AG09319 (cell line): ENCODE data around the gene NAT16.
"Not testable (repeated sequence)": the region's sequence is repeated elsewhere in the genome, so short reads cannot be mapped to it uniquely, and the experiment has no call there.

Source experiments
- DNase-seq: peaks from one replicate; pipeline ENCODE4 v3.0.0-alpha.2; 2010; ENCODE audit warnings: low read depth; ENCODE audit errors: extremely low read depth
- TF ChIP-seq, protein P1 (sequence below): IDR thresholded peaks from 2 replicates; pipeline ENCODE4 v1.5.1; 2011; ENCODE audit warnings: low read depth, mild to moderate bottlenecking, inconsistent platforms, low read length, moderate library complexity

Gene NAT16

DNA sequence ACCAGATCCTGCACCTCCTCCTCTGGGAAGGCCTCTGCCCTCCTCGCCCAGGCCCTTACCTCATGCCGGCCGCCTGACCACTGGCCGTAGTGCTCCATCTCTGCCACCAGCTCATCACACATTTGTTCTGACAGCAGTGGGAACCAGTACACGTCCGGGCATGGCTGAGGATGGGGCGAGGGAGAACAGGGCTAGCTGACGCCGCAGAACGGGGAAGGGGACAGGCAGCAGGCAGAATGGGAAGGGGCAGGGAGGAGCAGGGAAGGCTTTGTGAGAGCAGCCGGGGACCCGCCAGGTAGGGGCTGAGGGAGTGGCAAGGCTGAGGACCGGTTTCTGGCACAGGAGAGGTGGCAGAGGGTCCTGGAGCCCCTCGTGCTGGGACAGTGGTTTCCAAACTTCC is 28.7 kb upstream of the NAT16 start:
- TF ChIP-seq, protein P1, sequence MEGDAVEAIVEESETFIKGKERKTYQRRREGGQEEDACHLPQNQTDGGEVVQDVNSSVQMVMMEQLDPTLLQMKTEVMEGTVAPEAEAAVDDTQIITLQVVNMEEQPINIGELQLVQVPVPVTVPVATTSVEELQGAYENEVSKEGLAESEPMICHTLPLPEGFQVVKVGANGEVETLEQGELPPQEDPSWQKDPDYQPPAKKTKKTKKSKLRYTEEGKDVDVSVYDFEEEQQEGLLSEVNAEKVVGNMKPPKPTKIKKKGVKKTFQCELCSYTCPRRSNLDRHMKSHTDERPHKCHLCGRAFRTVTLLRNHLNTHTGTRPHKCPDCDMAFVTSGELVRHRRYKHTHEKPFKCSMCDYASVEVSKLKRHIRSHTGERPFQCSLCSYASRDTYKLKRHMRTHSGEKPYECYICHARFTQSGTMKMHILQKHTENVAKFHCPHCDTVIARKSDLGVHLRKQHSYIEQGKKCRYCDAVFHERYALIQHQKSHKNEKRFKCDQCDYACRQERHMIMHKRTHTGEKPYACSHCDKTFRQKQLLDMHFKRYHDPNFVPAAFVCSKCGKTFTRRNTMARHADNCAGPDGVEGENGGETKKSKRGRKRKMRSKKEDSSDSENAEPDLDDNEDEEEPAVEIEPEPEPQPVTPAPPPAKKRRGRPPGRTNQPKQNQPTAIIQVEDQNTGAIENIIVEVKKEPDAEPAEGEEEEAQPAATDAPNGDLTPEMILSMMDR = no peak
- DNase-seq = no peak

DNA sequence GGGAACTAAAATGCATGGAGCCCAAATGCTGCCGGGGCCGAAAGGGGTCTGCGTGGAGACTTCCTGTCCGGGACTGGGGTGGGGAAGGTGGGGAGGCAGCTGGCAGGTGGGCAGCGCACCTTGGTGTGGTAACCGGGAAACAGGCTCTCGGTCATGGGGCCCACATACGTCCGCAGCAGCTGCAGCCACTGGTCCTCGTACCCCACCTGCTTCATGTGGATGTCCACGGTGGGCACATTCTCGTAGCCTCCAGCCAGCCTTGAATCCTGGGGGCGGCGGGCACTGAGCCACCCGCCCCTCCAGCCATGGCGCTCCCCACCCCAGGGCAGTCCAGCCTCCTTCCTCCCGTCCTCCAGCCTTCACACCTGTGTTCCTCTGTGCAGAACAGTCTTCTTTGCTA is 27.4 kb upstream of the NAT16 start:
- TF ChIP-seq, protein P1 = no peak

DNA sequence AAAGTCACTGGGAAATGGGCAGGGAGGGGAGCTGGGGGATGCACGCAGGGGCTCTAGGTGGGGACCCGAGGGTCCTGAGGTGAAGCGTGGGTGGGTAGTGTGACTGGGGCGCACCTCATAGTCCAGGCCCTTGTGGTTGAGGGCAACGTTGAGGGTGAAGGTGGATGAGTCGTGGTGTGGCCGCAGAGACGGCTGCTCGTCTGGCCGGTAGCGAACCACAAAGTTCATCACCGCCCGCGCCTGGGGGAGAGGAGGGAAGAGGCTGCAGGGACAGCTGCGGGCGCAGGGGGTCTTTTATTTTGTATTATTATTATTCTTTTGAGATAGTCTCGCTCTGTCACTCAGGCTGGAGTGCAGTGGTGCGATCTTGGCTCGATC is 26.6 kb upstream of the NAT16 start:
- TF ChIP-seq, protein P1 = no peak
- DNase-seq = no peak

More for the DNA sequence above, 27.4 kb upstream of the NAT16 start:
- no peak for DNase-seq

DNA sequence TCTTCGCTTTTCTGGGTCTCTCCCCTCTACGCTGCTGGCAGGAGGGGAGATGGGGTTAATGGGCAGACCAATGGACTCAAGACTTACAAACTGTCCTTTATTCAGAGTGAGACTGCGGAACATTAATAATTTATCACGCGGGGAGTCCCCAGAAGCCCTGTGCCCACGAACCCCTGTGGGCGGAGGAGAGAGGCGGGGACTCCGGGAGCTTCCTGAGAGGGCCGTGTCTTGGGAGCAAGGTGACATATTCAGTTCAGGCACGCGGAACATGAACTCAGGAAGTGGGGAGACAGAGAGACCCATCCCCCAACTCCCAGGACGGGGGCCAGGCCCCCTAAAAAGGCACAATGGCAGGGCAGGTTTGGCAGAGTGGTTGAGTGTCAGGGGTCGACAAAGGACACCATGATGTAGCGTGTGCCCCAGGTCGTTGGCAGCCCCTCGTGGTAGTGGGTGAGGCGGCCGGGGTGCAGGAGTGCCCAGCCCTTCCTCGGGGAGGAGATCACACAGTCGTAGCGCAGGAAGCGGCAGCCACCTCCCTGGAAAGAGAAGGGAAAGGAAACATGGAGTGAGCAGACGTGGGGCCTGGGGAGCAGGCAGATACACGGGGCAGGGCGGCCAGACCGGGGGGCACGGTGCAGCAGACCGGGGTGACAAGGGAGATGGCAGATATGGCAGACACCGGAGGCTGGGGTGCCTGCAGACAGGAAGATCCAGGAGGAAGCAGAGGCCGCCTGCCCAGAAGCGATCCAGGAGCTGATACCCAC is 26.0 kb upstream of the NAT16 start:
- no peak for DNase-seq
- TF ChIP-seq, protein P1 = no peak

DNA sequence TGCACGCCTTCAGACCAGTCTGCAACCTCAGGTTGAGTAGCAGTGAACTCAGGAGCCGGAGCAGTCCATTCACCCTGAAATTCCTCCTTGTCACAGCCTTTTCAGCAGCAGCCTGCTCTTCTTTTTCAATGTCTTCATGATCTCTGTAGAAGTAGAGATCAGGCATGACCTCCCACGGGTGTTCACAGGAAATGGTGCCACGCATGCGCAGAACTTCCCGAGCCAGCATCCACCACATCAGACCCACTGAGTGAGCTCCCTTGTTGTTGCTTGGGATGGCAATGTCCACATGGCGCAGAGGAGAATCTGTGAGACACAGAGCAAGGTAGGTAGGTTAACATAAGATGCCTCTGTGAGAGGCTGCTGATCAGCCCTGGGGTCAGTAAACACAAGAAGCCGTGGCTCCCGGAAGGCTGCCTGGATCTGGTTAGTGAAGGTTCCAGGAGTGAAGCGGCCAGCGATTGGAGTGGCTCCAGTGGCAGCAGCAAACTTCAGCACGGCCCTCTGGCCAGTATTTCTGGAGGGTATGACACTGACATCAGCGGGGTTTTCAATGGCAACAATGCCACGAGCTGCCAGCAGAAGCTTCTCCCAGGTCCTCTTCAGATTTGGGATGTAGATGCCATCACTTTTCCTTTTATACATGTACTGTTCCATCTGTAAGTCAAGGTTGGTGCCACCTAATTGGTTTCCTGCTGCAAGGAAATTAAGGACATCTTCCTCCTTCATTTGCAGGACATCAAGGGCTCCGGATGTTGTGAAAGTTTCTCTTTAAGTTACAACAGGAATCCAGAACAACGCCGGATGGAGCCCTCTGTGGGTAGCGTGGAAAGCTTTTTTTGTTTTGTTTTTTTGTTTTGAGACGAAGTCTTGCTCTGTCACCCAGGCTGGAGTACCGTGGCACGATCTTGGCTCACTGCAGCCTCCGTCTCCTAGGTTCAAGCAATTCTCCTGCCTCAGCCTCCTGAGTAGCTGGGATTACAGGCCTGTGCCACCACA is 23.9 kb upstream of the NAT16 start:
- DNase-seq = not testable (repeated sequence)

DNA sequence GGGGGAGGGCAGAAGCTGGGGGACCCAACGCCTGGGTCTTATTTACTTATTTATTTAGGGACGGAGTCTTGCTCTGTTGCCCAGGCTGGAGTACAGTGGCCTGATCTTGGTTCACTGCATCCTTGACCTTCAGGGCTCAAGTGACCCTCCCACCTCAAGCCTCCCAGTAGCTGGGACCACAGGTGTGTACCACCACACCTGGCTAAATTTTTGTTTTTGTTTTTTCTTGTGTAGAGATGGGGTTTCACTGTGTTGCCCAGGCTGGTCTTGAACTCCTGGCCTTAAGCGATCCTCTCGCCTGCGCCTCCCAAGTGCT is 22.5 kb upstream of the NAT16 start:
- TF ChIP-seq, protein P1 = no peak
- no peak for DNase-seq

DNA sequence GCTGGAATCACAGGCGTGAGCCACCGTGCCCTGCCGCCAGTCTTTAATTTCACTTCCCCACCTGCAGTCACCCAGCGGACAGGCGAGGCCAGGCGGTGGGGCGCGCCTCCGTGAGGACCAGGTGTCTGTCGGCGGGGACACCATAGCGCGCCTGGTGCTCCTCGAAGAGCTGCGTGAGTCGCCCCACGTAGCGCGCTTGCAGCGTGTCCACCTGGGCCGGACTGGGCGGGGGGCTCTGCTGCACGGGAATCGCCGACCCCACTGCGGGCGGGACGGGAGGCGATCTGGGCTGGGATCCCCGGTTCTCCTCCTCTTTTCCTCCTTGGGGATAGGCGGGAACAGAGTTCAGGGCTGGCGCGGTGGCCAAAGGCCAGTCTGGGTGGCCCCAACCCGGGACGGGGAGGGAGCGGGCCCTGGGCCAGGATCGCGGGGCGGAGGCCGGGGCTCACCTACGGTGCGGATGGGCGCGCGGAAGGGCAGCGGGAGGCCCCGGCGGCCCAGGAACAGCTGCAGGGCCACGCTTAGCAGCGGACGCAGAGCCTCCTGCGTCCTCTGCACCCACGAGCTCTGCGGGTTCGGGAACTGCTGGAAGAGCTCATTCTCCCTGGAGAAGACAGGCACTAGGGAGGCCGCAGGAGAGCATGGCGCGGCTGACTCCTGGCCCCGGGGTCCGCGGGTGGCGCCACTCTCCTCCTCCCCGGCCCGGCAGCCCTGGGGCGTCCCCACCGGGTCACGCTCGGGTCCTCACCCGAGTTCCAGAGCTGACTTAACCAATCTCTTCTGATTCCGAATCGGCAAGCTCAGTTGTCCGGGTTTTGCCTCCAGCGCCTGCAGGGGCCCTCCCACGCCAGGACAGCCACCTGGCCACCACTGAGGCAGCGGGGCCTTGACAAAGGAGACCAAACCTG is 21.9 kb upstream of the NAT16 start:
- TF ChIP-seq, protein P1 = no peak
- DNase-seq = no peak
